CMK (cell line): ENCODE results near the gene SMYD1.
"Not testable (repeated sequence)": the region's sequence is repeated elsewhere in the genome, so short reads cannot be mapped to it uniquely, and the experiment has no call there.

Experiments
- DNase-seq: peaks from one replicate; pipeline ENCODE4 v3.0.0-alpha.2; 2010; ENCODE audit warnings: low read depth

The SMYD1 gene

GRCh38 chr2:88067598-88067997 is at the start of gene SMYD1:
SMYD1 (plus strand) TSS chr2:88067825; CDS start chr2:88067865, 40 bp downstream.
- no peak for DNase-seq

- DNase-seq, result not testable (repeated sequence)
These were observed 49.4 kb upstream of the SMYD1 start for GRCh38 chr2:88018077-88018805.

GRCh38 chr2:88018909-88019308 is 48.7 kb upstream of the SMYD1 start:
- DNase-seq, result no peak

- no peak for DNase-seq
These were observed 47.6 kb upstream of the SMYD1 start for GRCh38 chr2:88019985-88020384.

- no peak for DNase-seq
These were observed 45.0 kb upstream of the SMYD1 start for GRCh38 chr2:88022669-88022921.

GRCh38 chr2:88024509-88024908 is 43.1 kb upstream of the SMYD1 start:
- no peak for DNase-seq

GRCh38 chr2:88027697-88028389 is 39.8 kb upstream of the SMYD1 start:
- no peak for DNase-seq

- DNase-seq, result no peak
These were observed 38.7 kb upstream of the SMYD1 start for GRCh38 chr2:88028931-88029330.

- no peak for DNase-seq
These were observed 35.4 kb upstream of the SMYD1 start for GRCh38 chr2:88032070-88032702.

- DNase-seq, result no peak
These were observed 31.4 kb upstream of the SMYD1 start for GRCh38 chr2:88036182-88036581.

- DNase-seq, result no peak
These were observed 31.0 kb upstream of the SMYD1 start for GRCh38 chr2:88036606-88037005.

GRCh38 chr2:88038263-88039105 is 29.1 kb upstream of the SMYD1 start:
- no peak for DNase-seq

- no peak for DNase-seq
These were observed 25.1 kb upstream of the SMYD1 start for GRCh38 chr2:88042476-88042875.

GRCh38 chr2:88045561-88045960 is 22.1 kb upstream of the SMYD1 start:
- not testable (repeated sequence) for DNase-seq

- DNase-seq, result no peak
These were observed 19.1 kb upstream of the SMYD1 start for GRCh38 chr2:88048541-88048940.

GRCh38 chr2:88049622-88050021 is 18.0 kb upstream of the SMYD1 start:
- DNase-seq, result no peak

GRCh38 chr2:88051792-88052191 is 15.8 kb upstream of the SMYD1 start:
- DNase-seq, result no peak

GRCh38 chr2:88053296-88053695 is 14.3 kb upstream of the SMYD1 start:
- no peak for DNase-seq

- DNase-seq, result no peak
These were observed 13.5 kb upstream of the SMYD1 start for GRCh38 chr2:88053934-88054781.

- no peak for DNase-seq
These were observed 12.7 kb upstream of the SMYD1 start for GRCh38 chr2:88054782-88055370.
